NOMO-1 treated with DMSO at 0.1 percent for 48 hours (cell line): ENCODE data around the gene C11orf54.
A peak's percentile ranks its signal among the peaks of the same experiment; 100 is the strongest.

Source experiments
- DNase-seq: peaks from one replicate; lab custom pipeline; 2025; ENCODE audit not compliant: unreplicated experiment; lab: John Stamatoyannopoulos, UW

Gene C11orf54

DNA sequence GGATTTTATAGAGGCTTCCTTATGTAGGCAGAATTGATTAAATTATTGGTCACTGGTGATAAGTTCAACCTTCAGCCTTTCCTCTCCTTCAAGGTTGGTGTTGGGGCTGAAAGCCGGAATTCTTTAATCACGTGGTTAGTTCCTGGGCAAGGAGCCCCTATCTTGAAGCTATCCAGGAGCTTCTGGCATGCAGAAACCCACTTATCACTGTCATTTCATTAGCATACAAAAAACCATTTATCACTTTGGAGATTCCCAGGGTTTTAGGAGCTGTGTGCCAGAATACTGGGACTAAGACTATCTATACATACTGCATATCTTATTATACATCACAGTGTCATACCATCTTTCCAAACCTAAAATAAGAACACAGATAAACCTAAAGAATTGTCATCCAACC lies 24.1 kb downstream of the C11orf54 start:
- DNase-seq = no peak

- no peak for DNase-seq
Measured at GRCh38 chr11:93766504-93766903, 25.0 kb downstream of the C11orf54 start.

DNA sequence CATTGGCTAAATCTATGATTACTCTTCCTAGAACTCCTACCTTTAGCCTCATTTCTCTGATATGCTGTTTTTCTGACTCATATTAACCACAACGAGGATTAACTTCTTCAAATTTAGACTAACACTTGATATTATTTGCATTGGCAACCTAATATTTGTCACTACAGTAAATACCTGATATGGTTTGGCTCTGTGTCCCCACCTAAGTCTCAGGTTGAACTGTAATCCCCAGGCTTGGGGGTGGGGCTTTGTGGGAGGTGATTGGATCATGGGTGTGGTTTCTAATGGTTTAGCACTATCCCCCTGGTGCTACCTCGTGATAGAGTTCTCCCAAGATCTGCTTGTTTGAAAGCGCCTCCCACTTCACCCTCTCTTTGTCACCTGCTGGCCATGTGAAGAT lies 25.5 kb downstream of the C11orf54 start:
- DNase-seq = no peak

DNA sequence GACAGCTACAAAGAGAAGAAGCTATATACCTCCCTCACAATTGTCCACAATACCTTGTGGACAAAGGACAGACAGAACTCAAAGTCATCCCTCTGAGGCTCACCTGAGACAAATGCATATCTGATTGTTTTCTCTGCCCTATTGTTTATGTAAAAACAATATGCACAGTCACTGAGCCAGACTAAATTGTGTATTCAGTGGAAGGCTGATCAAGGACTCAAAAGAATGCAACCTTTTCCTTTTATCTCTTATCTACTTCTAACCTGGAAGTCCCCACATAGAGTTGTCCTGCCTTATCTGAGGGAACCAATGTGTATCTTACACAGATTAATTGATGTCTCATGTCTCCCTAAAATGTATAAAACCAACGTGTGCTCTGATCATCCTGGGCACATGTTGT lies 28.7 kb downstream of the C11orf54 start:
- no peak for DNase-seq

- DNase-seq = no peak
Measured at GRCh38 chr11:93772123-93772522, 30.7 kb downstream of the C11orf54 start.

DNA sequence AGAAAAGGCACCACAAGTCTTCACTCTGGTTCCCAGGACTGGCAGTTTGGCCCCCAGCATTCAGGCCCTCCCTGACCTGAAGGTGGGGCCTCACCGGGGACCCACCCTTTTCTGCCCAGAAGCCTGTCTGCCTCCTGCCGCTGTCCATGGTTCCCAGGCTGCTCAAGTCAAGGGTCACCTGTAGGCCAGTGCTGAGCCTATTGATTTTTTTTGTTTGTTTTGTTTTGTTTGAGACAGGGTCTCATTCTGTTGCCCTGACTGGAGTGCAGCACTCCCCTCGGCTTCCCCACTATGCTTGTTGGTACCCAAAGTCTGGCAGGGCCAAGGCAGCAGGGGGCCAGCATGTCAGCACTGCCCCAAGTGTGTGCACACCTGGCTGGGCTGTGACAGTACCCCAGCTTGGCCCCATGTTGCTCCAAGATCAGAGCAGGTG lies 31.6 kb downstream of the C11orf54 start:
- no peak for DNase-seq

- DNase-seq = no peak
Measured at GRCh38 chr11:93773601-93774200, 32.2 kb downstream of the C11orf54 start.

DNA sequence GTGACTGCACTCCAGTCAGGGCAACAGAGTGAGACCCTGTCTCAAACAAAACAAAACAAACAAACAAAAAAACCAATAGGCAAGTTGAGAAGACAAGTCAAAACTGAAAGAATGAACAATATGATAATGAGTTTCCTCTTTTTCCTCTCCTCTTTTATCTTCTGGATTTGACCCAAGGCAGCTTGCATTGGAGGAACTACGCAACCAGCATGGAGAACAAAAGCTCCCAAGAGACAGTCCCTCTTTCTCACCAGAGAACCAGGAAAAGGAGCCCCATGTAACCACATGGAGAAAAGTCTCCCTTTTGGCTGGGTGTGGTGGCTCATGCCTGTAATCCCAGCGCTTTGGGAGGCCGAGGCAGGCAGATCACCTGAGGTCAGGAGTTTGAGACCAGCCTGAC lies 33.1 kb downstream of the C11orf54 start:
- DNase-seq = peak; percentile 42

- DNase-seq = no peak
Measured at GRCh38 chr11:93775289-93775688, 33.8 kb downstream of the C11orf54 start.

DNA sequence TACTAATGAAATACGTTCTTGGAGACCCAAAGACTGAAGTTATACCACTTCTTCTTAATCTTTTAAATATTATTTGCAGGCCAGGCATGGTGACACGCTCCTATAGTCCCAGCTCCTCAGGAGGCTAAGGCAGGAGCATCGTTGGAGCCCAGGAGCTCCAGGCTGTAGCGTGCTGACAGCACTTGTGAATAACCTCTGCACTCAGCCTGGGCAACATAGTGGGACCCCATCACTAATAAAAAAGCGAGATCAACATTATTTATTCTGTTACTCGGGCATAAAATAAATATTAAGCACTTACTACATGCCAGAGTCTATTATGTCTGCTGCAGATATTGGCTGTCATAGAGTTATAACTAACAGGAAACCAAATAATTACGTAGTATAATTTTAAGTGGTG lies 41.9 kb downstream of the C11orf54 start:
- no peak for DNase-seq

- DNase-seq = peak; percentile 67
Measured at GRCh38 chr11:93783765-93784144, 42.3 kb downstream of the C11orf54 start.

GRCh38 chr11:93784145-93784934 lies 42.9 kb downstream of the C11orf54 start, which contains the start of gene MED17:
TSS of gene MED17 (plus strand) at chr11:93784282. CDS start at chr11:93784514, 232 bp downstream.
- peak; percentile 87 for DNase-seq

DNA sequence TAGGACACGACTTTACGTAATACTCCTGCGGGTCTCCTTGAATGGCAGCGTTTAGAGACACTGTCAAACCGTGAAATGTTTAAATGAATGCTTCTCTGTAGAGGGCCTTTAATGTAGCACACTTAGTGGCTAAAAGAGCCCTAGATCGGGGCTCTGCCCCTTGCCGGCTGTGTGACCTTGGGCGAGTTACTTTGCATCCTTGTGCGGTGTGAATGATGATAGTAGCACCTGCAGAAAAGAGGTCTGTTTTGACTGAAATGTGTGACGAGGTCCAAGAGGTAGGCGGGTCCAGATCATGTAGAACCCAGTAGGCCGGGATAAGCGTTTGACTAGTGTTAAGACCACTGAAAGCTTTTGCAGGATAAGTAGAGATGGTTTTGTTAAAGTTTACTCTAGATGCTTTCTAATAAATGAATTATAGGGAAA lies 43.5 kb downstream of the C11orf54 start:
- DNase-seq = no peak

DNA sequence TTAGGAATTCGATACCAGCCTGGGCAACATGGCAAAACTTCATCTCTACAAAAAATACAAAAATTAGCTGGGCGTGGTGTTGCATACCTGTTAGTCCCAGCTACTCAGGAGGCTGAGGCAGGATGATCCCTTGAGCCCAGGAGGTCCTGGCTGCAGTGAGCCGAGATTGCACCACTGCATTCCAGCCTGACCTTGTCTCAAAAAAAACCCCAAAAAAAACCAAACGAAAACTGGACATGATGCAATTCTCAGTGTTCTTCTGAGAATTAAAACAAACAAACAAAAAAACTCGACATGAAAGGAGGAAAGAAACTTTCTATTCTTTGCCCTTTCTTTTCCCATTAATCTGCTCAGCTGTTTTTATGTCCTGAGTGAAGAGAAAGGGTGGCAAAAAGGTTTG lies 50.0 kb downstream of the C11orf54 start:
- DNase-seq = no peak

- no peak for DNase-seq
Measured at GRCh38 chr11:93796441-93797231, 55.2 kb downstream of the C11orf54 start.

GRCh38 chr11:93801366-93801765 lies 59.9 kb downstream of the C11orf54 start:
- DNase-seq = no peak

DNA sequence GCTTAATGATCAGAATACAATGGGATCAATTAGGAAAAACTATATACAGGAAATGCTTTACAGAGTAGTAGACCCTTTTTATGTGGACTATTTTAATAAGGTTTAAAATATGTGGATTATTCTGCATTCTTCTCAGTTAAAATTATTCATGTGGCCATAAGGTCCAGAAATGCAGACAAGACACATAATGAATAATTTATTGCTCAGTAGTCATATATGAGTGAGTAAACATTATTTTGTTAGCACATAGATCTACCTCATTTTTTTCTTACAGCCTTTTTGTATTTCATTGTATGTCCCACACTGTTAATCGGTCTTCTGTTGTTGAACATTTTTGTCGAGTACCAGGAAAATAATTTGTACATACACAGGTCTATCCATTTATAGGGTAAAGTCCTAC lies 63.4 kb downstream of the C11orf54 start:
- DNase-seq = no peak

GRCh38 chr11:93807980-93808379 lies 66.5 kb downstream of the C11orf54 start:
- DNase-seq = no peak

DNA sequence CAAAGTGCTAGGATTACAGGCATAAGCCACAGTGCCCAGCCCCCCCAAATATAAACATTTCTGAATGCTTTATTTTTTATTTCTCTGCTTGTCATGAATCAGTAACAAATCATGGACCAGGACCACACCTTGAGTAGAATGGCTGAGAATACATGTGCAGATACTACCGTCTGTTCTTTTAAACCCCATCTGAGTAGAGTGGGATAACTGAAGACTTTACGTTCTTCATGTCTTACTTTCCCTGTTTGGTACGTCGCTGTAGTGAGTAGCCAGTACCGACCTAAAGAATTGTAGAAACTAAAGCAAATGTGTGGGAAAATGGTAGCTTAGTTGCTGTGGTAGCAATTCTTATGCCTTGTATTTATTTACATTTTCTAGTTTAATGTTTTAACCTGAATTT lies 72.5 kb downstream of the C11orf54 start:
- DNase-seq = no peak
